Stimulated activated CD8-positive, alpha-beta memory T cell treated with anti-CD3 and anti-CD28 coated beads, Interleukin-4, amount 100 ng/mL, for 4 hours (primary cell): Measurements from ENCODE around the gene LBHD2.
A peak's percentile ranks its signal among the peaks of the same experiment; 100 is the strongest.

ENCODE experiments used
- DNase-seq, 2 donors: peaks; one replicate each; pipeline ENCODE4 v3.0.0-alpha.2; 2020; ENCODE audit warnings: low read depth in 2 of 2, low spot score in 1 of 2

The LBHD2 gene

GRCh38 chr14:103090481-103091020, 6.5 kb downstream of the LBHD2 start:
- DNase-seq: no peak

GRCh38 chr14:103091041-103091882, 7.3 kb downstream of the LBHD2 start:
- DNase-seq: peak; percentile 50 to 64

- no peak for DNase-seq
Measured at GRCh38 chr14:103091883-103092222, 7.8 kb downstream of the LBHD2 start.

GRCh38 chr14:103093856-103094405, 9.9 kb downstream of the LBHD2 start:
- no peak for DNase-seq

GRCh38 chr14:103094406-103095209, 10.6 kb downstream of the LBHD2 start, which contains the start of gene EXOC3L4:
Gene EXOC3L4 (plus strand): TSS chr14:103094725. CDS start chr14:103100220, 5,495 bp downstream.
- no peak for DNase-seq

GRCh38 chr14:103095210-103095778, 11.3 kb downstream of the LBHD2 start:
- DNase-seq: no peak

- no peak for DNase-seq
Measured at GRCh38 chr14:103096387-103096786, 12.4 kb downstream of the LBHD2 start.

GRCh38 chr14:103097244-103097993, 13.4 kb downstream of the LBHD2 start:
- DNase-seq: no peak

- no peak for DNase-seq
Measured at GRCh38 chr14:103097994-103098957, 14.3 kb downstream of the LBHD2 start.

- DNase-seq: no peak
Measured at GRCh38 chr14:103099081-103099732, 15.2 kb downstream of the LBHD2 start.

- DNase-seq: no peak
Measured at GRCh38 chr14:103099733-103100280, 15.8 kb downstream of the LBHD2 start.

- no peak for DNase-seq
Measured at GRCh38 chr14:103100281-103101121, 16.5 kb downstream of the LBHD2 start.

GRCh38 chr14:103101257-103101962, 17.4 kb downstream of the LBHD2 start:
- DNase-seq: no peak

- DNase-seq: no peak
Measured at GRCh38 chr14:103101963-103102688, 18.1 kb downstream of the LBHD2 start.

GRCh38 chr14:103102689-103103260, 18.8 kb downstream of the LBHD2 start:
- DNase-seq: no peak
